Testis (tissue), 2 donors: ENCODE measurements around the gene PLEKHA1.

Source experiments
- CTCF ChIP-seq, 3 experiments: fragments of 450-650 bp in 2 of 3; fragments of 200-600 bp in 1 of 3; sonication (generic) in 1 of 3; IDR thresholded peaks; one replicate each; pipeline ENCODE4 v1.5.1; 2016 to 2019; ENCODE audit warnings: antibody characterized with exemption in 3 of 3, mild to moderate bottlenecking in 2 of 3, moderate library complexity in 1 of 3
- POLR2A ChIP-seq: fragments of 450-650 bp; IDR thresholded peaks from one replicate; pipeline ENCODE4 v1.6.1; 2017; ENCODE audit warnings: antibody characterized with exemption, mild to moderate bottlenecking, moderate library complexity

- TF ChIP-seq CTCF (IDR thresholded peaks at IDR 0.05) (peak in 2 of 3 experiments; percentile 11 to 13), POLR2A (peak; percentile 17)
These were observed at the start of gene PLEKHA1 for GRCh38 chr10:122374237-122374858.
